ENCODE data around the gene NADSYN1.

DNA sequence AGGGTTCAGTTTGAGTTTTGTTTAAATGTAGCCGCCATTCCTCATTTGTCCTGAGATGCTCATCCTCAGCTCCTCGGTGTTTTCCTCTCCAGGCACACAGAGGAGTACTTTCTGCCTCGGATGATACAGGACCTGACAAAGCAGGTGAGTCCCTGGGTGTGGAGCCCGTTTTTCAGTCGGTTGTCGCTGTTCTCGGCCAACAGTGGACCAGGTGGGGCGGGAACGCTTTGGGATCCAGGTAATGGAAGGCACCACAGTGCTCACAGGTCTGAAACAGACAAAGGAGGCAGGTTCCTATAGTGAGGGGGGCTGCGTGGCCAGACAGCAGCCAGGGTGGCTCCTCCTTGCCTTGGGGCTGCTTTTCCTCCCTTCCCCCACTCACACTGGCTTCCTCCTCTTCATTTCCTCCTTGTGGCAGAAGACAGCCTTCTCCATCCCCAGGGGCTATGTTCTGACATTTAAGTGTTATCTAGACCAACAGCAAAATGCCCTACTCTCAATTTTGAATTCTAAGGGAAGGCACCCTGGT is 19.4 kb downstream of the NADSYN1 start:
- TF ChIP-seq, protein P1, sequence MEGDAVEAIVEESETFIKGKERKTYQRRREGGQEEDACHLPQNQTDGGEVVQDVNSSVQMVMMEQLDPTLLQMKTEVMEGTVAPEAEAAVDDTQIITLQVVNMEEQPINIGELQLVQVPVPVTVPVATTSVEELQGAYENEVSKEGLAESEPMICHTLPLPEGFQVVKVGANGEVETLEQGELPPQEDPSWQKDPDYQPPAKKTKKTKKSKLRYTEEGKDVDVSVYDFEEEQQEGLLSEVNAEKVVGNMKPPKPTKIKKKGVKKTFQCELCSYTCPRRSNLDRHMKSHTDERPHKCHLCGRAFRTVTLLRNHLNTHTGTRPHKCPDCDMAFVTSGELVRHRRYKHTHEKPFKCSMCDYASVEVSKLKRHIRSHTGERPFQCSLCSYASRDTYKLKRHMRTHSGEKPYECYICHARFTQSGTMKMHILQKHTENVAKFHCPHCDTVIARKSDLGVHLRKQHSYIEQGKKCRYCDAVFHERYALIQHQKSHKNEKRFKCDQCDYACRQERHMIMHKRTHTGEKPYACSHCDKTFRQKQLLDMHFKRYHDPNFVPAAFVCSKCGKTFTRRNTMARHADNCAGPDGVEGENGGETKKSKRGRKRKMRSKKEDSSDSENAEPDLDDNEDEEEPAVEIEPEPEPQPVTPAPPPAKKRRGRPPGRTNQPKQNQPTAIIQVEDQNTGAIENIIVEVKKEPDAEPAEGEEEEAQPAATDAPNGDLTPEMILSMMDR (IDR thresholded peaks at IDR 0.05): no peak
- TF ChIP-seq POLR2A (IDR thresholded peaks at IDR 0.05) (no peak), EP300 (IDR thresholded peaks at IDR 0.05) (no peak), POLR2AphosphoS5 (IDR thresholded peaks at IDR 0.05) (no peak)

Measured in gastroesophageal sphincter (tissue), 3 donors.